ENCODE measurements around the gene APCDD1L.

DNA sequence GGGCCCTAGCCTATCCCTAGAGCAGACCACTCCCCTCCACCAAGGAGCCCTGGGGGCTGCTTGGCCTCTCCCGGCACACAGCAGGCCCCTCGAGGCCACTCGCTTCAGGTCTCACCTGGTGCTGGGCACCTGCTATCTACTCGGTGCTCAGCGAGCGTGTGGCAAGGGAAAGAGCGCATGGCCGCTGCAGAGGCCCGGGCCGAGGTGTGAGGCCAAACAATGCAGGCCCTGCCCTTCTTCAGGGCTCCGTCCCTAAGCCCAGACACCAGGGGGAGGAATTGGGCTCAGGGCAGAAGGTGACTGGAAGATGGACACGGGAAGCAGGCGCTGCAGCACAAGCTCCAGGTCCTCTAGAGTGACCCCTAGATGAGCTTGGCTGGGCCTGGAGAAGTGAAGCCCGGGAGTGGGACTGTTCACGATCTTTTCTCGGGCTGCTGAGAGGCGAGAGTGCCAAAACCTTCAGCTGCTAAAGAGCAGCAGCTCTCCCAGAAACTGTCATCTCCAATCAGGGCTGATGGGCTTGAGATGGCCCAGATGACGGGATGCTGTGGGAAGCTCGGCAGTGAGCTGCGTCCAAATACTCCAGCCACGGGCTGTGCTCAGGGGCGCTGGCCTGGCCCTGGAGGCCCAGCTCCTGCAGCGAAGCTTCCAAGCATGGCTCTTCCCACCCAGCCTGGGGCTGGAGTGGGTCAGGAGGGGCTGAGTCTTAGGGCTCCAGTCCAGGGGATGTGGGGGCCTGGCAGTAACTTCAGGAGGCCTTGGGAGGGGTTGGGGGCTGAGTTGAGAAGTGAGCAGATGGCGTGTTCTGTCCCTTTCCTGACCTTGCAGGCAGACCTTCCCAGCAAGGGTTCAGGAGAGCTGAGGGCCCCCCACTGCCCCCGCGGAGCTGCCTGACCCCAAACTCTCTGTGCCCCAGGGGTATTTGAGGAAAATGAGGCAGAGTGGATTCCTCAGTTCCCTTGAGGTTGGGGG lies 43.7 kb downstream of the APCDD1L start:
- TF ChIP-seq, protein P1, sequence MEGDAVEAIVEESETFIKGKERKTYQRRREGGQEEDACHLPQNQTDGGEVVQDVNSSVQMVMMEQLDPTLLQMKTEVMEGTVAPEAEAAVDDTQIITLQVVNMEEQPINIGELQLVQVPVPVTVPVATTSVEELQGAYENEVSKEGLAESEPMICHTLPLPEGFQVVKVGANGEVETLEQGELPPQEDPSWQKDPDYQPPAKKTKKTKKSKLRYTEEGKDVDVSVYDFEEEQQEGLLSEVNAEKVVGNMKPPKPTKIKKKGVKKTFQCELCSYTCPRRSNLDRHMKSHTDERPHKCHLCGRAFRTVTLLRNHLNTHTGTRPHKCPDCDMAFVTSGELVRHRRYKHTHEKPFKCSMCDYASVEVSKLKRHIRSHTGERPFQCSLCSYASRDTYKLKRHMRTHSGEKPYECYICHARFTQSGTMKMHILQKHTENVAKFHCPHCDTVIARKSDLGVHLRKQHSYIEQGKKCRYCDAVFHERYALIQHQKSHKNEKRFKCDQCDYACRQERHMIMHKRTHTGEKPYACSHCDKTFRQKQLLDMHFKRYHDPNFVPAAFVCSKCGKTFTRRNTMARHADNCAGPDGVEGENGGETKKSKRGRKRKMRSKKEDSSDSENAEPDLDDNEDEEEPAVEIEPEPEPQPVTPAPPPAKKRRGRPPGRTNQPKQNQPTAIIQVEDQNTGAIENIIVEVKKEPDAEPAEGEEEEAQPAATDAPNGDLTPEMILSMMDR (IDR thresholded peaks at IDR 0.05): no peak
- no peak for TF ChIP-seq POLR2A (IDR thresholded peaks at IDR 0.05)

All from suprapubic skin (tissue), 3 donors.